BE2C (cell line): ENCODE data around the gene GSAP.
A peak's percentile ranks its signal among the peaks of the same experiment; 100 is the strongest.

ENCODE experiments used
- DNase-seq: peaks from one replicate; pipeline ENCODE4 v3.0.0-alpha.2; 2020
- H3K27me3 ChIP-seq: fragments of 250-450 bp; sonication (Bioruptor Pico); 2 replicates; pipeline ENCODE4 v1.5.1; 2020; ENCODE audit warnings: mild to moderate bottlenecking
- H3K36me3 ChIP-seq: fragments of 250-450 bp; sonication (Bioruptor Pico); 2 replicates; pipeline ENCODE4 v1.5.1; 2020; ENCODE audit warnings: mild to moderate bottlenecking
- H3K4me1 ChIP-seq: fragments of 250-450 bp; sonication (Bioruptor Pico); 2 replicates; pipeline ENCODE4 v1.5.1; 2020
- H3K4me3 ChIP-seq: 2 replicates; pipeline ENCODE4 v1.5.1; 2011; ENCODE audit warnings: low read depth, low read length
- H3K9me3 ChIP-seq: fragments of 250-450 bp; sonication (Bioruptor Pico); 2 replicates; pipeline ENCODE4 v1.5.1; 2020
- TF ChIP-seq, protein P1 (sequence below): IDR thresholded peaks from 2 replicates; pipeline ENCODE4 v1.5.1; 2012; ENCODE audit warnings: mild to moderate bottlenecking, low read depth, low read length

The GSAP gene

DNA sequence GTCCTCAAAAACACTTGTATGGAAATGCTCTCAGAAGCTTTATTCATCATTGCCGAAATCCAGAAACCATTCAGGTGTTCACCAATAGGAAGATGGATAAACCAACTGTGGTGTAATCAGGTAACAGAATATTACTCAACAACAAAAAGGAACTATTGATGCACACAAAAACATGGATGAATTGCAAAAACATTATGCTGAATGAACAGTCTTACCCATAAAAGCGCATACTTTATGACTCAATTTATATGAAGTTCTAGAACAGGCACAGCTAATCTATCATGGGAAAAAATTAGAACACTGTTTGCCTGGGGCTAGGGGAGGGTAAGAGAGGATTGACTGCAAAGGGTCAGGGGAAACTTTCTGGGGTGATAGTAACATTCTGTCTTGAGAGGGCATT is 26.9 kb upstream of the GSAP start:
- TF ChIP-seq, protein P1, sequence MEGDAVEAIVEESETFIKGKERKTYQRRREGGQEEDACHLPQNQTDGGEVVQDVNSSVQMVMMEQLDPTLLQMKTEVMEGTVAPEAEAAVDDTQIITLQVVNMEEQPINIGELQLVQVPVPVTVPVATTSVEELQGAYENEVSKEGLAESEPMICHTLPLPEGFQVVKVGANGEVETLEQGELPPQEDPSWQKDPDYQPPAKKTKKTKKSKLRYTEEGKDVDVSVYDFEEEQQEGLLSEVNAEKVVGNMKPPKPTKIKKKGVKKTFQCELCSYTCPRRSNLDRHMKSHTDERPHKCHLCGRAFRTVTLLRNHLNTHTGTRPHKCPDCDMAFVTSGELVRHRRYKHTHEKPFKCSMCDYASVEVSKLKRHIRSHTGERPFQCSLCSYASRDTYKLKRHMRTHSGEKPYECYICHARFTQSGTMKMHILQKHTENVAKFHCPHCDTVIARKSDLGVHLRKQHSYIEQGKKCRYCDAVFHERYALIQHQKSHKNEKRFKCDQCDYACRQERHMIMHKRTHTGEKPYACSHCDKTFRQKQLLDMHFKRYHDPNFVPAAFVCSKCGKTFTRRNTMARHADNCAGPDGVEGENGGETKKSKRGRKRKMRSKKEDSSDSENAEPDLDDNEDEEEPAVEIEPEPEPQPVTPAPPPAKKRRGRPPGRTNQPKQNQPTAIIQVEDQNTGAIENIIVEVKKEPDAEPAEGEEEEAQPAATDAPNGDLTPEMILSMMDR, result no peak
- Histone ChIP-seq H3K27me3 (peaks cover 3% of the 10 kb centered on the region), H3K9me3 (no peaks in the 10 kb centered on the region), H3K36me3 (no peaks in the 10 kb centered on the region), H3K4me1 (no peaks in the 10 kb centered on the region), H3K4me3 (no peak overlapping the region)
- DNase-seq, result no peak

DNA sequence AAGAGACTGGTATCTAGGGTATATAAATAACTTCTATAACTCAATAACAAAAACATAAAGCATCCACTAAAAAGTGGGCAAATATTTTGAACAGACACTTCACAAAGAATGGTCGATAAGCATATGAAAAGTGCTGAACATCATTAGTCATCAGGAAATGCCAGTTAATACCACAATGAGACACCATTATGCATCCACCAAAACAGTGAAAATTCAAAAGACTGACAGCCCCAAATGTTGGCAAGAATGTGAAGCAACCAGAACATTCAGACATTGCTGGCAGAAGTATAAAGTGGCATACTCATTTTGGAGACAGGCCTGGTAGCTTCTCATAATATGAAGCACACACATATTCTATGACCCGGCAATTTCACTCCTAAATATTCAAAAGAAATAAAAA is 26.5 kb upstream of the GSAP start:
- no peak overlapping the region for H3K4me3 ChIP-seq
- H3K36me3 ChIP-seq, result no peaks in the 10 kb centered on the region
- no peaks in the 10 kb centered on the region for H3K4me1 ChIP-seq
- TF ChIP-seq, protein P1, result no peak
- peaks cover 3% of the 10 kb centered on the region for H3K27me3 ChIP-seq
- H3K9me3 ChIP-seq, result no peaks in the 10 kb centered on the region
- no peak for DNase-seq

DNA sequence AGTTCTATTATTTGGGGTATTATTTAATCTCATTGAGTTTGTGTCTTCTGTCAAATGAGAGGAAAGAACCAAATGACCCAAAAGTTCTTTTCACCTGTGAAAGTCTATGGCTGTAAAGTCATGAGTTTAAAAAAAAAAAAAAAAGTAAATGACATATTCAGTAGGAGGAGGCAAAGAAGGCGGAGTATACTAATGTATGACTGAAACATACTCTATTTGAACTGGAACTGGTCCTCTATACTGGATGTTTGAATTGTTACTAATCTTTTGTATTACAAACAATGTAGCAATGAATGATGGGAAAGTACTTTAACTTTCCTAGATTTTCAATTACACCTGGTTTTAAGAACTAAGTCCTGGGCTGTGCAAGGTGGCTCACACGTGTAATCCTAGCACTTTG is 24.9 kb upstream of the GSAP start:
- H3K27me3 ChIP-seq, result no peaks in the 10 kb centered on the region; the same call in none of the 2 replicates
- H3K4me1 ChIP-seq, result no peaks in the 10 kb centered on the region
- no peaks in the 10 kb centered on the region for H3K36me3 ChIP-seq
- H3K9me3 ChIP-seq, result no peaks in the 10 kb centered on the region
- no peak for DNase-seq
- H3K4me3 ChIP-seq, result no peak overlapping the region
- TF ChIP-seq, protein P1, result no peak

DNA sequence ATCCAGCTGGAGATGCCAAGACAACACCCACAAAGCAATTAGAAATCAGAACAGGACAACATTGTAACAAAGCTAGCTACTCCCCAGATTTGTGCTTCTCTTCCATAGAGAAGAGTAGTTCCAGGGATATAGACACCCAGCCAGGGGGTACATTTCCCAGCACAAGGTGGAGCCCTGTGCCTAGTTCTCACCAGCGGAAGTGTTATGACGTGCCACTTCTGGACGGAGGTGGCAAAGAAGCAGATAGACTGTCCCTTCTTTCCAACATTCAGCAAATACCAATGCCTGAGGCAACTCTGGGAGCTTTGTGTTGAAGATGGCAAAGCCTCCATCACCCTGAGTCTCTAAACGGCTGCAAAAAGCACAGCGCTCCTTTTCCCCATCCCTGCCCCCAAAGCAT is 23.4 kb upstream of the GSAP start:
- no peaks in the 10 kb centered on the region for H3K36me3 ChIP-seq
- H3K4me1 ChIP-seq, result no peaks in the 10 kb centered on the region
- H3K27me3 ChIP-seq, result no peaks in the 10 kb centered on the region; the same call in none of the 2 replicates
- no peaks in the 10 kb centered on the region for H3K9me3 ChIP-seq
- peak; percentile 17 for DNase-seq
- TF ChIP-seq, protein P1, result peak; percentile 25; the same call in 1 of the 2 replicates
- H3K4me3 ChIP-seq, result no peak overlapping the region

DNA sequence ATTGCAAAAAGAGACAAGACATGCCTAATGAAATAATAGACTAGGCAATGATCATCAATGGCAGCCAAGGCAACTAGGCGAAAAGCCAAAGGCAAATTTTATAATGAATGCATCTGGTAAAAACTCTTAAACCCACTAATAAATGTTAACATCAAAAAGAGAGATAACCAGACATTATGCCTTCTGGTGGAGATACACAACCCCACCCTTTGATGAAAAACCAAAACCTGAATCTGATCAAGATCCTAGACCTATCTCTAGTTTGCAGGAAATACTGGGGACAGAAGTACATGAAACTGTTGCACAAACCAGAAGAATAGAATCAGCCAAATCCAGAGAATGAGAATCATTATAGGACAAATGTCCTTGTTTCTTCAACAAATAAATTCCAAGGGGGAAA is 22.0 kb upstream of the GSAP start:
- TF ChIP-seq, protein P1, result no peak
- DNase-seq, result no peak
- H3K9me3 ChIP-seq, result no peaks in the 10 kb centered on the region

DNA sequence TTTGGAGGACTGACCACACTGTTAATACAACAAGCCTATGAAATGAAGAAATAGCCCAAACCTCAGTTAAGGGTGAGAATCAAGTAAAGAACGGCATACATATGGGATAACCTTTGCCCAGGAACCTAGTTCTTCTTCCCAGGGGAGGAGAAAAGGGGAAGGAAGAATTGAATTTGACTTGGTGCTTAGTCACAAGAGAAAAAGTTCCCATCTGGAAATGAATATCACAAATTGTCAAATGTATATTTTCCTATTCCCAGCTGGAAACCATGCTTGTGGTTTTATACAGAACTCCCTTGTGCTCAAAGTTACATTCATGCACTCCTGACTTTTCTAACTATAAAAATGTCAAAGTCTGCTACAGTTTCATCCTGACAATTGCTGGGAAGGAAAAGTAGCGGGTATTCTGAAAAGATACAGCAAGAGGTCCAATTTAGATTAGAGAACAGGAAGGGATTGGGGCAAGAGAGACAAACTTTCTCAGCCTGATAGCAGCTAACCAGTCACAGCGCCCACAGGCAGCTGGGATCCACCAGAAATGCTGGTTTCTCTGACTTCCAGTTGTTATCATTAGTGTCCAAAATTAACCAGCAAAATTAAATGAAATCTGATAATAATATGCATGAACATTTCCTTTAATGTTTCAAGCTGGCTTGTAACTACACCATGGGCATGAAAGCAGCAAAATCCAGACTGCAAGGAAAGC is 18.6 kb upstream of the GSAP start:
- TF ChIP-seq, protein P1, result no peak
- no peaks in the 10 kb centered on the region for H3K9me3 ChIP-seq
- H3K4me3 ChIP-seq, result no peak overlapping the region
- no peaks in the 10 kb centered on the region for H3K36me3 ChIP-seq
- H3K27me3 ChIP-seq, result peaks cover 7% of the 10 kb centered on the region
- no peaks in the 10 kb centered on the region for H3K4me1 ChIP-seq
- DNase-seq, result no peak

More for the DNA sequence above, 22.0 kb upstream of the GSAP start:
- H3K36me3 ChIP-seq, result no peaks in the 10 kb centered on the region
- H3K27me3 ChIP-seq, result peaks cover 7% of the 10 kb centered on the region
- no peaks in the 10 kb centered on the region for H3K4me1 ChIP-seq
- H3K4me3 ChIP-seq, result no peak overlapping the region
